GM19035 (cell line): ENCODE results near the gene R3HCC1L.
"Not testable (repeated sequence)": the region's sequence is repeated elsewhere in the genome, so short reads cannot be mapped to it uniquely, and the experiment has no call there.

ENCODE experiments used
- ATAC-seq: cut with Tn5 transposase; IDR thresholded peaks from one replicate; pipeline ENCODE4 v1.9.1; 2021; ENCODE audit not compliant: unreplicated experiment

Gene R3HCC1L

DNA sequence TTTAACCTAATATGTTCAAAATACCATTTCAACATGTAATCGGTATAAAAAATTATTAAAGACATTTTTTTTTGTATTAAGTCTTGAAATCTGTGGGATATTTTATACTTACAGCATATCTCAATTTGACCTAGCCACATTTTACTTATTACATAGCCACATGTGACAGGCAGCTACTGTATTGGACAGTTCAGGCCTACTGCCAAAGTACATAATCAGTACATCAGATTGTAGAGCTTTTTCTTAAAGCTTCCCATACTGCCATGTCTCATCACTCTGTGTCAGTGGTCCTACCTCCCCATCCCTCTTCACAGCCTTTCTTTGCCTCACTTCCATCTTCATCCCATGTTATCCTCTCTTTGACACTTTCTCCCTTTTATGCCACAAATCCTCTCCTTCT is 90.5 kb downstream of the R3HCC1L start:
- no peak for ATAC-seq

DNA sequence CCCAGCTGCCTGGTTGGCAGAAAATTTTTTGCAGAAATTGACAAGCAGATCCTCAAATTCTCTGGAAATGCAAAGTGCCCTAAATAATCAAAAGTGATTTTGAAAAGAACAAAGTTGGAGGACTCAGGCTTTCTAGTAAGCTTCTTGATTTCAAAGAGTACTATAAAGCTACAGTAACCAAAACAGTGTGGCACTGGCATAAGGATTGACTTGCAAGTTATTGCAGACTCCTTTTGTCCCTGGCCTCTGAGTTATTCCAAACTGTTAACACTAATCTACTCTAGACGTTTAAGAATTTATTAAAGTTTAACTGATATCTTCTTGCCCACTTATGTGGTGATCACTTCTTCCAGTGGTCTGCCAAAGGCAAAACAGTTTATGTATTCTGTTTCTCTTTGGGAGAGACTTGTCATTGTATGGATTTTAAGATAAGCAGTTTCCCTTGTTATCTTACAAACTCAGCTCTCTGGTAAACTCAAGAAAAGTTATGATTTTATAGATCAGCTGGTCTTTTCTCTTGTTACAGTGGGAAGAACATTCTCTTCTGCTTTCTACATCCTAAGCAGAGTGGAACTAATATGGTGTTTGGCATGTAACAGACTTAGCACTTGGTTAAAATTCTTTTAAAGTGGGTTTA is 92.2 kb downstream of the R3HCC1L start:
- ATAC-seq, result no peak

DNA sequence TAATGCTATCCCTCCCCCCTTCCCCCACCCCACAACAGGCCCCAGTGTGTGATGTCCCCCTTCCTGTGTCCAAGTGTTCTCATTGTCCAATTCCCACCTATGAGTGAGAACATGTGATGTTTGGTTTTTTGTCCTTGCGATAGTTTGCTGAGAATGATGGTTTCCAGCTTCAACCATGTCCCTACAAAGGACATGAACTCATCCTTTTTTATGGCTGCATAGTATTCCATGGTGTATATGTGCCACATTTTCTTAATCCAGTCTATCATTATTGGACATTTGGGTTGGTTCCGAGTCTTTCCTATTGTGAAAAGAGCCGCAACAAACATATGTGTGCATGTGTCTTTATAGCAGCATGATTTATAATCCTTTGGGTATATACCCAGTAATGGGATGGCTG is 93.3 kb downstream of the R3HCC1L start:
- ATAC-seq, result not testable (repeated sequence)

DNA sequence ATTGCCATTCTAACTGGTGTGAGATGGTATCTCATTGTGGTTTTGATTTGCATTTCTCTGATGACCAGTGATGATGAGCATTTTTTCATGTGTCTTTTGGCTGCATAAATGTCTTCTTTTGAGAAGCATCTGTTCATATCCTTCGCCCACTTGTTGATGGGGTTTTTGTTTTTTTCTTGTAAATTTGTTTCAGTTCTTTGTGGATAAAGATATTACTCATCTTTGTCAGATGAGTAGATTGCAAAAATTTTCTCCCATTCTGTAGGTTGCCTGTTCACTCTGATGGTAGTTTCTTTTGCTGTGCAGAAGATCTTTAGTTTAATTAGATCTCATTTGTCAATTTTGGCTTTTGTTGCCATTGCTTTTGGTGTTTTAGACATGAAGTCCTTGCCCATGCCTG is 93.8 kb downstream of the R3HCC1L start:
- not testable (repeated sequence) for ATAC-seq

DNA sequence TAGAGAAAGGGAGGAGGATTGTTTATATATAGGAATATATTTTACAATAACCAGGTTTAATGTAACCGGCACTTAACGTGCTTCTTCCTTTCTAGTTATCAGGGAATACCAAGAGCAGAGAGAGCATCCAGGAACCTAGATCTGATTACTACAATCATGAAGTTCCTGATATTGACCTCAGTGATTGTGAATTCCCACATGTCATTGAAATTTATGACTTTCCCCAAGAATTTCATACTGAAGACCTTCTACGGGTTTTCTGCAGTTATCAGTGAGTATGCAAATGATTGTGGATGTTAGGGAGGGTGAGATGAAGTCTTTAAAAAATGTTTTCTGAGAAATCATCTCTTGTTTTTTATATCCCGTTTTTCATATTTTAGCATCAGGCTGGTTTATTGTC is 97.0 kb downstream of the R3HCC1L start:
- ATAC-seq, result no peak

DNA sequence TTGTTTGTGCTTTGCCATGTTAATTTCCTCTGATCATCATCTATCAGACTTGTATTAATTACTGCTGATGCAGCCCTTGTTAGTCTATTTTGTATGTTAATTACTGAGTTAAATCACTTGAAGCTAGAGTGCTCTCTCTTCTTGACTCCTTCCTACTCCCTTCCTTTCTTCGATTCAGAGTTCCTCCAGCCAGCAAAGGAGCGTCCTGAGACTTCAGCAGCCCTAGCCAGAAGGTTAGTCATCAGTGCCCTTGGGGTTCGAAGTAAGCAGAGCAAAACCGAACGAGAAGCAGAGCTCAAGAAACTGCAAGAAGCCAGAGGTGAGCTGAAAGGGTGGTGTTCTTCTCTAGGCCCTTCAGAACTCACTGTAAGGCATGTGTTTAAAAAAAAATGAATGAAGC is 101.4 kb downstream of the R3HCC1L start:
- ATAC-seq, result no peak

DNA sequence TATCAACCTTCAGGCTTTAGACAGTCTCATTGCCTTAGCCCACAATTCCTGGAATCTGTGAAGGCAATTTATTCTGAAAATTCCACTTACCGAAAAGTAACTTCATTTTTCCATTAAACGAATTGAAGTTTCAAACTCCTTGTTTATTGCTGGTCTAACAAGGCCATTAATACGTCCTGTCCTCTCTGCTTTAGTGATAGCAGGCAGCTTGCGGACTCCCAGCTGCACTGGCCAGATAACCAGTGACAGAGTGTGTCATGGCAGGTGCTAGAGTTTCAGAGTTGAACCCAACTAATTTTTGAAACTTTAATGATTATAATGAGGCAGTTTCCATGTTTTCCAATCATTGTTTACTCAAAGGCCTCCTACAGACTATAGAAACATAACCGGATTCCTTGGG is 102.4 kb downstream of the R3HCC1L start:
- ATAC-seq, result no peak

DNA sequence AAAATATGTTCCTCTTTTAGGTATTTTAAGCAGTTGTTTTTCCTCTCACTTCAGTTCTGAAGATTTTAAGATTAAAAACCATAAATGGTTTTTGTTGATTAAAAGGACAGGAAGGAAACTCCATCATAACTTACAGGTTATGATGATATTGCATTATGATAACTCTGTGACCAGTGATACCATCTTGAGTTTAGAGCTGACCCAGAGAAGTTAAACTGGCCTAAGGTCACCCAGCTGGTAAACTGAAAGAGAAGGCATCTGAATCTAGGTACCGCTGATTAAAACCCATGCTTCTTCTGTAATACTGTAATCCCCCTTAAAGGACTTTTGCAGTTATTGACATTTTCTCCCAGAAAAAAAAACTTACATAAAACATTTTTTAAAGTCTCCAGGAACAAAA is 103.9 kb downstream of the R3HCC1L start:
- no peak for ATAC-seq

DNA sequence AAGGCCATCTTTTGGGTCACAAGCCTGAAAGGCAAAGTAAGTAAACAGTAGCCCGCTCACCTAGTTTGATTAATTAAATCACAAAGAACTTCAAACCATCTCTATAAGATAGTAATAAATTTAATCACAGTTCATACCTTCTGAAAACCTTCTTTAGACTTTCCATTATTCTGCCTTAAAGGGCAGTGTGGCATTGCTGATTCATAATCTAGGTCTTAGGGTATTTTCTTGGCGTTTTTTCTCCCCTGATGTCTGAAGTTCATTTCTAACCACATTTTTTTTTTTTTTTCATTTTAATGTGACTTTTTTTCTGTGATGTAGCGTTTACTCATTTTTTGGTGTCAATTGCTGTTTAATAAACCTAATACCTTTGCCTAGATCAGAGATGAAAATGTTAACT is 106.1 kb downstream of the R3HCC1L start:
- no peak for ATAC-seq

DNA sequence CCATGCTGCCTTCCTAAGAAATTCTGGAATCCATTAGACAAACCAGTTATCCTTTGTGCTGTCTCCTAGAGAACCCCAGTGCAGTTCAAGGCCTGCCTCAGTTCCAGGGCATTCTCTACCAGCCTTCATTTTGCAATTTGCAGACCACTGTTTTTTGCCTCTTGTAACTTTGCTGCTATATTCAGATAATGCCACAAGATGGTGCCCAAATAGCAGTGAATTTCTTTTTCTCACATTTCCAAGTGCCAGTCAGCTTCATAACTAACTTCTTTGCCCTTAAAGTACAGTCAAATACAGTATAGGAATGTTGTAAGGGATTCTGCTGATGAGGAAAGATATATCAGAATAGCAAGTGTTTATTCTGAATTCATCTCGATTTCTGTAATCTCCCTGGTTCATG is 108.4 kb downstream of the R3HCC1L start:
- no peak for ATAC-seq

DNA sequence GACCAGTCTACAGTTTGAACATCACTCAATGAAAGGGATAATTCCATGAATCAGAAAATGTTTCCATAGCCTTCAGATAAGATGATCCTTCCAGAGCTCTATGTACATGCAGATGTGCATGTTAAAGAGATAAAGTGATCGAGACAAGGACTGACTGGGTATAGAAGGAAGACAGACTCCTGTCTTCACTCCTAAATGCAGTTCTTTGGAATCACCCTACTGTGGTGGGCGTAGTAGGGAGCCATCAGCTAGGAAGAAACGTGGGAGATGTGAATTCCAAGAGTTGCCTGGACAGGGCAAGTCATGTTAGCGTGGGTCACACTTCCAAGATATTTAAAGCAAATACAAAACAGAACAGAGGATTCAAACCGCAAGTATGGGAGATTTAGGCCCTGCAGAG is 109.7 kb downstream of the R3HCC1L start:
- no peak for ATAC-seq

DNA sequence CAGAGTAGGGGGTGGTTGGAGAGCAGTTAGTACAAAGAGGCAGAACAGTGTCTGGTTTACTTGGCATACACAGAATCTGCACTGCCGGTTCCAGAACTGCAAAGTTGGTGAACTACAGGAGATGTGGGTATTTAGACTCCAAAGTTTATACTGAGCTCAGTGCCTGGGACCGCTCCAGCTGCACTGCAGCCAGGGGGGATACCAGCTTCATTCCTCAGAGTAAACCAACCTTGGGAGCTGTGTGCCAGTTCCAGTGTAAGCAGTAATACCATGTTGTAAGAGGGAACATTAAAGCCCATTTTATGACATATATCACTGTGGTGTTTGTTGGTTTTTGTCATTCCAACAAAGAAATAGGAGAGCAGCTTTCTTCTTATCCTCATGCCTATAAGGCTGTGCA is 110.1 kb downstream of the R3HCC1L start:
- ATAC-seq, result no peak

DNA sequence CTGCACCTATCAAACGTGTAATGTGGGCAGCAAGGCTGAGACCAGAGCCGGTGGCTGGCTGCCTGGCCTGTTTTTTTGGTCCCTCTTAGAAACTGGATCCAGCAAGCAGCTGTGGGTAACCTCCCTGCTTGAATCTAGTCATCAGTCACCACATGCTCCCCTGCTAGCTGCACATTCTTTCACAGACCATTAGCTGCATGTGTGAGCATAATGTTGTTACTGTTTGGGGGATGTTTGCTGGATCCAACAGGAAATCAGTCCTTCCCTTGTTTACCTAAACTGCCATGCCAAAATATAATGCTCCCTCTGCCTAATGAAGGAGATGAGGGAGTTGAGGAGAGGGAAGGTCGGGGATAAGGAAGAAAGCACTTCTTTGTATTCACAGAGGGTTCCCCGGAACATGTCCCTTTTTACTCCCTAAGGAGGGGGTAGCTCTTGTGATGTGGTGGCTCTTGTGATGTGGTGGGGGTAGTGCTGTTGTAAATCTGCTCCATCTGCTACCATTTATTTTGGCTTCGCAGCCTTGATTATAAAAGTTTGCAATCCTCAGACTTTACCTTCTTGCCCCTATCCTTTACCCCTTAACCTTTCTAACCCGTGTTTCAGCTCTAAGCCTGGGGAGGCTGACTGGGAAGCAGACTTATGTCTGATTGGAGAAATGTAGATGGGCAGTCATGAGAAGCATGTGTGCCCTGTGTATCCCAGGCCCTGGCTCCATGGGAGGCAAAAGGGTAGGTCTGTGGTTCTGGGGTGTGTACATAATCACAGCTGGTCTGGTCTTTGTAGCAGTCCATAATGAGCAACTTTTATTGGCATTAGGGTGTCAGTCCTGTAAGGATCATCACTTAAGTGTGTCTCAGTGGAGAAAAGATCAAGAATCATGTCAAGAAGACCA is 112.7 kb downstream of the R3HCC1L start:
- no peak for ATAC-seq

DNA sequence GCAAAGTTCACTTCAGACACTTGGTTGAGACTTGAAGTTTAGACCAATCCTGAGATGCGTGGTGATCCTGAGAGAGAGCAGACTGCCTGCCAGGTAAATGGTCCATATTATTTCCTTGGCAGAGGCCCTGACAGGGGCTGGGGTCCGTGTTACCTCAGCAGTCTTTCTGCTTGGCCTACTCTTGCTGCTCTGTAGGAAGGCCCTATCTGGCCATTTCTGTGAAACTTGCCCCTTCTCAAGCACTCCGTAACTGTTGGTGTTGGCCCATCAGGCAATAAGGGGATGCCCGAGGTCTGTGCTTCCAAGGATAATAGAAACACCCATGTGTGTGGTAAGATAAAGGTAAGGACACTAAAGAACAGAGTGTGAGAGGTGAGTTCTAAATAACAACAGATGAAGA is 113.6 kb downstream of the R3HCC1L start:
- no peak for ATAC-seq

DNA sequence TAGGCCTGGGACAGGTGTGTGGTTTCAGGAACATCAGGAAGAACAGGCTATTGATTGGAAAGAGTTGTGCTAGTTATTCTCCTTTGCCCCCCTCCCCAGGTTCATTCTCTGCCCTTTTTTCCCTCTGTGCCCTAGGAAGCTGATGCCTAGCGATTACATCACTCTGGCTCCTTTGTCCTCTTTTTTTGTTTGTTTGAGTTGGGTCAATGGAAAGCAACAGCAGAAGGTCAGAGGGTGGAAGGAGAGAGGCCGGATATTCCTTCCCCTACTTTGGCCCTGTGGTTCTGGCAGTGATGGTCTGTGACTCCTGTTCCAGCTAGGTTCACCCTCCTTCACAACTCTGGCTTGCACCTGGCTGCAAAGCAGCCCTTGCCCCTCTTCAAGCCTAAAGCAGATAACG is 114.7 kb downstream of the R3HCC1L start:
- no peak for ATAC-seq

DNA sequence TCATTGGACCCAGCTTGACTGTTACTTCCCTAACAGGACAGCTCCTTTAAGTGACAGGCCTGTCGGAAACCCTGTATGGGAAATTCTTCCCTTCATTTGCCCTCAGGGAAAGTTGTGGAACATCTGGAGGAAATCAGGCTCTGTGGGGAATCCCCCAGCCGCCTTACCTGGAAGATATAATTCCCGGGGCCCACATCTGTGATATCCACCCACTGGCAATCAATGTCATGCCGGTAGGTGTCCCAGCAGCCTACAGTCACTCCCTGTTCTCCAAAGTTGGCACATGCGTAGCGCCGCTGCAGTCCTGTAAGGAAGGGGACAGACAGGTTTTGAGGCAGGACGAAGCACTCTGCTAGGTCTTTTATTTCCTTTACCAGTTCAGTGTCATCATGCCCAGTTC is 116.9 kb downstream of the R3HCC1L start:
- ATAC-seq, result no peak

DNA sequence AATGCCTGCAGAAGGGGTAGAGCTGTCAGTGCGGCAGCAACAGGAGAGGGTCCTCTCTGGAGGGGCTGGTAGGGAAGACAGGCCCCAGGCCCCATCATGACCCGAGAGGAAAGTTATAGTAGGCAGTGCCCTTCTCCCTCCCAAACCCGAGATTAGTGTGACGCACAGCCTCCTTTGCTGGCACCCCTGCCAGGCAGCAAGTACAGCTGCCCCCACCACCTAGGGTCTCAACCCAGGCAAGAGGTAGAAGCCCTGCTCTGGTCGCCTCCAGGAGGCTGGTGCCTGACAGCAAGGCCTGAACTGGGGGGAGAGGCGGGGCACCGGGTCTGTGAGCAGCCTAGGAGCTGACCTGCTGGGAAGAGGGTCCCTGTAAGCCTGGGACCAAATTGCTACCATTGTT is 118.0 kb downstream of the R3HCC1L start:
- ATAC-seq, result no peak

DNA sequence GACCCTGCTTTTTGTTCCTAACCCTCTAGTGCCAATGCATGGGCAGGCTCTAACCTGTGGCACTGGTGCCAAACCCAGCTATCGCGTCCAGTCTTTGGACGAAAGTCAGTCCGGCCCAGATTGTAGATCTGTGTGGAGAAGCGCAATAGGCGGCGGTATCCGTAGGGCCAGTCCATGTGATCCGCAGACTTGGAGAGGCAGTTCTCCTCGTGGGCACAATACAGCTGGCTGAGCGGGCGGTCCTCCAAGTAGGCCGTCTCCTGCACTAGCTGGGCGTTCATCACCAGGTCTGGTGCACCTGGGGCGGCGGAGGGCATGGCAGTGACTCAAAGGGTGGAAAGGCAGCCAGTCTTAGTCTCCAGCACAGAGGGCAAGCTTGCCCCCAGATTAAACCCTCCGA is 119.0 kb downstream of the R3HCC1L start:
- ATAC-seq, result no peak

DNA sequence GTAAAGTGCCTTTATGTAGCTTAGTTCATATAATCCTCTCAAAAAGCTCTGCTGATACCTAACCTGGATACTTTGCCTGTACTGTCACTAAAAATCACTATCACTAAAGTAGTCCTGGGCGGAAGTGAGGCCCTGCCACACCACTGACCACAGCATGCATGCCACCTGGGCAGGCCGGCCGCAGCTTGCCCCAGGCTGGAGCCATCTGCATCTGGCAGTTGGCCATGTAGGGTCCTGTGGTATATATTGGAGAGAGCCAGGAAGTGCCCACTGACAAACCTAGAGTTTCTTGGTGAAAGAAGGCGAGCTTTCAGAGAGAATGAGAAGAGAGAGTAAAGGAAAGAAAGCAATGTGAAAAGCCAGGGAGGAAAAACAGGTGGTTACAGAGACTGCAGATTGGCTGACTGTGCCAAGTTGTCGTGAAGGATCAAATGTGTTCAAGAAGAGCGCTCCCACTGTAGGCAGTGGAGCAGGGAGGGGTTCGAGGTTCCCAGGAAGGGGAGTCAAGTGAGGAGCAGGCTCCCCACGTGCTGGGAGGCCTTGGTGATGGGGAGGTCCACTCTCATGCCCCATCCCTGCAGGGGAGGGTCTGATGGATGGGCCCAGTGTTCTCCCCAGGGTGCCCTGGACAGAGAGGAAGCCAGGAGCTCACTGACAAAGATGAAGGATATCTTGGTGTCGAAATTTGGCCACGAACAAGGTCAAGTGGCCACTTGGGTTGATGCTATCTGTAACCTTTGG is 119.9 kb downstream of the R3HCC1L start:
- ATAC-seq, result no peak

DNA sequence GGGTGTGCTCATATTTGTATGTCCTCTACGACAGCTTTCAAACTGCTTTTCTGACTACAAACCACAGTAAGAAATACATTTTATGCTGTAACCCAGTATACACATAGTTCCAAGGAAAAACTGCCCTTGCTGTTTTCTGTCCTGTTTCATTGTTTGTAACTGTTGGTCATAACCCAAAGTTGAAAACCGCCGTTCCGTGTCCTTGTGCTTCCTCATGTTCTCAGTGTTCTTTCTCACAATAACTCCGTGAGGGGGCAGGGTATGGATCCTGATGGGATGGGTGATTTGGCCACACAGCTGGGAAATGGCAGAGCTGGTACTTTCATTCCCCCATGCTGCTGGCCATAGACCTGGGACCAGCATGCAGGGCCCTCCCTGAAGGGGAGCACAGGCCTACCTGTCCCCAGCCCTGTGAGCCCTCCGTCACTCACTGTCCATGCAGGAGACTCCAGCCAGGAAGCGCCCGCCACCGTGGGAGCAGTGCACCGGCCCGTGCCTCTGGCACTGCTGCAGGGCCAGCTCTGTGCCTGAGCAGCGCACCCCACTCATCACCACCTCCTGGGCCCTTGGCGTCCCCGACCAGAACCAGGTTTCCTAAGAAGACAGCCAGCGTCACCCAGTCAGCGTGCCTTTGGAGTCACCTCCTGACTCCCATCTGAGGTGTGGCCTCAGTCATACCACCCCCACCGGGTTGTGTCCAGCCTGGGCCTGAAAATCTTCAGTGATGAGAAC is 120.9 kb downstream of the R3HCC1L start:
- ATAC-seq, result no peak

DNA sequence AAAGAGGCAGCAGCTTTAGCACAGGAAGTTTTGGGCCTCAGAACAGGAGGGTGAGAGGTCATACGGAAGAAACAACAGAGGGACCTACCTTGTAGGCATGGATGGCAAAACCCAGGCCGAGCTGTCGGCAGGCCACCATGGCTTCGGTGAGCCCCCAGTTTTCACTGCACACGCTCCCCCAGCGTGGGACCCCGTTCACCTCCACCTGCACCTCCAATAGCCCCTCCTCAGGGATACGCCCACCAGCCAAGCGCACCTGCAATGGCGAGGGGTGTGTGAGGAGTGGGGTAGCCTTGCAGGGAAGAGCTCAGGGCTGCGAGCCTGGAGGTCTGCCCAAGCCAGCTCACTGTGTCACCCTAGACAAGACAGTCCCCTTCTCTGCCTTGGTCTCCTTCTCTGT is 122.2 kb downstream of the R3HCC1L start:
- no peak for ATAC-seq
